Measurements from ENCODE around the gene ARFGEF2. TPM values are rescaled to one million over a fixed set of nuclear protein-coding genes. Genes with fewer than 3 reads are reported as not detected.

Gene ARFGEF2
- total RNA-seq, 1 donor from 2014 or later: 38.9 TPM

DNA sequence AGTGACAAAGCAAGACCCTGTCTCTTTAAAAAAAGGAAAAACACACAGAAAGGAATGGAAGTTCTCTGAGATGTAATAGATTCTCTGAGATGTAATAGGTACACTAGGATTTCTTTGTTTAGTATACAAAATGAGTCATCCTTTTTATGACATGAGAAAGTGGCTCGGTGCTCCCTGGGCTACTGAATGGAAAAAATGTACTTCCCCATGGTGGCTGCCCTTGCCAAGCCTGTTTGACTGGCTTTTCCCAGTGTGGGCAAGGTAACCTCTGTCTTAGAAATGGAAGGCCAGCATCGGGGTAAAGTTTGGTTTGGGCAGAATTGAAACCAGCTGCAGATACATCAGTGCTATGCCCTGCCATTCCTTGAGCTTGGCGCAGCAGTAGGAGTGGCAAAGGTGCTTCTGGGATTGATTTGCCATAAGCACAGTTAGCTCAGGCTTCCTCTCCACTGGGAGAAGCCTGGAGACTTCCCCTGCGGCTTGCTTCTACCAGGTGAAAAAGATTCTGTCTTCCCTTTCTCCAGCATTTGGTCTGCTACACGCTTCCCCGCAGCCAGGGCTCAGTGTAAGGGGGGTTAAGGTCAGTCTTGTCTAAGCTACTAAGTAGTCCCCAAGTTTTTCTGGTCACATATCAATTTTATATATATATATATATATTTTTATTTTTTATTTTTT lies 24.5 kb downstream of the ARFGEF2 start:
- H3K36me3 ChIP-seq (ENCODE audit: control insufficient read depth, insufficient read depth, low read length): peaks cover 3% of the 10 kb centered on the region
- no peak for DNase-seq (ENCODE audit: low read depth)
- H3K27me3 ChIP-seq (ENCODE audit: control insufficient read depth, insufficient read depth, low read length): no peaks in the 10 kb centered on the region
- H3K4me3 ChIP-seq (ENCODE audit: low read depth, low read length): no peak overlapping the region
- TF ChIP-seq, protein P1, sequence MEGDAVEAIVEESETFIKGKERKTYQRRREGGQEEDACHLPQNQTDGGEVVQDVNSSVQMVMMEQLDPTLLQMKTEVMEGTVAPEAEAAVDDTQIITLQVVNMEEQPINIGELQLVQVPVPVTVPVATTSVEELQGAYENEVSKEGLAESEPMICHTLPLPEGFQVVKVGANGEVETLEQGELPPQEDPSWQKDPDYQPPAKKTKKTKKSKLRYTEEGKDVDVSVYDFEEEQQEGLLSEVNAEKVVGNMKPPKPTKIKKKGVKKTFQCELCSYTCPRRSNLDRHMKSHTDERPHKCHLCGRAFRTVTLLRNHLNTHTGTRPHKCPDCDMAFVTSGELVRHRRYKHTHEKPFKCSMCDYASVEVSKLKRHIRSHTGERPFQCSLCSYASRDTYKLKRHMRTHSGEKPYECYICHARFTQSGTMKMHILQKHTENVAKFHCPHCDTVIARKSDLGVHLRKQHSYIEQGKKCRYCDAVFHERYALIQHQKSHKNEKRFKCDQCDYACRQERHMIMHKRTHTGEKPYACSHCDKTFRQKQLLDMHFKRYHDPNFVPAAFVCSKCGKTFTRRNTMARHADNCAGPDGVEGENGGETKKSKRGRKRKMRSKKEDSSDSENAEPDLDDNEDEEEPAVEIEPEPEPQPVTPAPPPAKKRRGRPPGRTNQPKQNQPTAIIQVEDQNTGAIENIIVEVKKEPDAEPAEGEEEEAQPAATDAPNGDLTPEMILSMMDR (IDR thresholded peaks at IDR 0.05; ENCODE audit: insufficient read depth, low read length, poor library complexity, severe bottlenecking): no peak

DNA sequence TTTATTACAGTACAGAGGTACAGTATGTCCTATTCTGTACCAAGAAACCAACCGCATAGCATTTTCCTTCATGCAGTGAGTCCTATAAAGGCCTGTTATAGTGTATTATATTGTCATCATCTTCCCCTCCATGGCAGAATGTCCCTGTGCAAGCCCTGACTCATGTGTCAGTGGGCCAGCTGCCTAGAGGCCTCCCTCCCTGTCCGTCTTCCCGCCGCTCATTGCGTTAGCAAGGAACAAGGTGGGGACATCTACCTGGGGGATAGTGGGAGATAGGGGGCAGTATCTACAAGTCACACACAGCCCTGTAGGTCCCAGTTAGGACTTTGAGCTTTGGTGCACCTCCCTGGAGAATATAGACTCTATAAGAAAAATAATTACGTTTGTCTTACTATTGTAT lies 27.1 kb downstream of the ARFGEF2 start:
- TF ChIP-seq, protein P1 (IDR thresholded peaks at IDR 0.05; ENCODE audit: insufficient read depth, low read length, poor library complexity, severe bottlenecking): no peak
- Histone ChIP-seq H3K36me3 (ENCODE audit: control insufficient read depth, insufficient read depth, low read length) (no peaks in the 10 kb centered on the region), H3K4me3 (ENCODE audit: low read depth, low read length) (no peak overlapping the region), H3K27me3 (ENCODE audit: control insufficient read depth, insufficient read depth, low read length) (no peaks in the 10 kb centered on the region)
- DNase-seq (ENCODE audit: low read depth): no peak

DNA sequence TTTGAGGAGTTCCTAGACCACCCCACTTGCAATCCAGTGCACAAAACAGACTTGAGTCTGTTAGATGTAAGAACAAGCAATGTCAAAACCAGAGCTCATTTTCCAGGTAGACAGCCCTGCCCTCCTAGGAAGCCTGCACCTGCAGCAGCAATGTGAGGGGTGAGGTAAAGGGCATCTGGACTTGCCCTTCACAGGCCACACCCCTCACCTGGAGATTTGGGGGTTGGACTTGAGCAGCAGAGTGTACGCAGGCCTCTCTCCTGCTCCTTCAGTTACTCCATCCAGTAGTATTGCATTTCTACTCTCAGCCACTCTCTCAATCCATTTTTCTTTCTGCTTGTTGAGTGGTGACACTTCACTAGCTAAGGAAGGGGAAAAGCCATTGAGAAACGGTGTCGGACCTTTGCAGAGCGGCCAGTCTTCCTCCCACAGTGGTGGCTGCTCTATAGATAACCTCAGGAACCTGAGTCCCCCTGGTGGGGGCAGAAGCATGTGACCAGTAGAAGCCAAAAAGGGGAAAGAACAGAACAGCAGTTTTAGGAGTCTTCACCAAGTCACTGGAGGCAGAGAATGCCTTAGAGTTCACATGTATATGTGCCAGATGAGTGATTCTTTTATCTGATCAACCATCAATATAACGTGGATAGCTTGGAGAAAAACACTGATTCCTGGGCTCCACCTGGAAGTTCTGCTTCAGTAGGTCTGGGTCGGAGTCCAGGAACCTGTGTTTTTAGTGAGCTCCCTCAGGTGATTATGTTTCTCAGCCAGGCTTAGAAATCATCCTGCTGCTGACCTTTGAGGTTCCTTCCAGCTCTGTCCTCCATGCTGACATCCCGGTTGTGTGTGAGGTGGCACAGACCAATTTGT lies 28.0 kb downstream of the ARFGEF2 start:
- no peak overlapping the region for H3K4me3 ChIP-seq (ENCODE audit: low read depth, low read length)
- TF ChIP-seq, protein P1 (IDR thresholded peaks at IDR 0.05; ENCODE audit: insufficient read depth, low read length, poor library complexity, severe bottlenecking): no peak
- H3K36me3 ChIP-seq (ENCODE audit: control insufficient read depth, insufficient read depth, low read length): no peaks in the 10 kb centered on the region
- DNase-seq (ENCODE audit: low read depth): no peak
- no peaks in the 10 kb centered on the region for H3K27me3 ChIP-seq (ENCODE audit: control insufficient read depth, insufficient read depth, low read length)

DNA sequence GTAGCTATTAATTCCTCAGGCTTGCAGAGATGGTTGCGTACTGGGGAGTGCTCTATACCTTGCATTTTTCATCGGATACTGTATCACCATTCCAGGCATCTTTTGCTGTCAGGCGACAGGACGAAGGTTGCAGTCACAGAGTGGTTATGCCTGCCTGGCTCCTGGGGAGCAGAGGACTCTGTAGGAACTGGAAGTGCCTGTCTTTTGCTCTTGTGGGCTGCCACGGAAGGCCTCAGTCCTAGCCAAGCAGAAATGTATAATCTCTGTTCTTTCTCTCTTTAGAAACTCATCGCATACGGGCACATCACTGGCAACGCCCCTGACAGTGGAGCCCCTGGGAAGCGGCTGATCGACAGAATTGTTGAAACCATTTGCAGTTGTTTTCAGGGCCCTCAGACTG lies 29.5 kb downstream of the ARFGEF2 start:
- no peaks in the 10 kb centered on the region for H3K36me3 ChIP-seq (ENCODE audit: control insufficient read depth, insufficient read depth, low read length)
- TF ChIP-seq, protein P1 (IDR thresholded peaks at IDR 0.05; ENCODE audit: insufficient read depth, low read length, poor library complexity, severe bottlenecking): no peak
- H3K27me3 ChIP-seq (ENCODE audit: control insufficient read depth, insufficient read depth, low read length): no peaks in the 10 kb centered on the region
- H3K4me3 ChIP-seq (ENCODE audit: low read depth, low read length): no peak overlapping the region
- no peak for DNase-seq (ENCODE audit: low read depth)

DNA sequence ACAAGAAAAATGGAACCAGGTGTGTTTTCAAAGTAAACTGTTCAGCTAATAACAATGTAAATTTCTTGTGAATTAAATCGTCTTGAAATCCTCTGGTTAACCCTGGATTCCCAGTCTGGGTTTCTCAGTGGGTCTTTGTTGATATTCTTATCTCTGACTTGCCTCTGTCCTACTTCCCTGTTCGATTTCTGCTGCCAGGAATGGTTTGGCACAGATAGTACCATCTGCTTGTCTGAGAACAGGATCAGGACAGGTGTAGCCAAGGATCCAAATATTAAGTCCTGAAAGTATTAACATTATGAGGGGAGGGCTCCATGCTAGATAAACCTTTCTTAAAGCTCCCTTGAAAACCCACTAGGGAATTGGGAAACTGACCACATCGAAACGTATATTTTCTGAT lies 30.1 kb downstream of the ARFGEF2 start:
- TF ChIP-seq, protein P1 (IDR thresholded peaks at IDR 0.05; ENCODE audit: insufficient read depth, low read length, poor library complexity, severe bottlenecking): no peak
- DNase-seq (ENCODE audit: low read depth): no peak
- no peak overlapping the region for H3K4me3 ChIP-seq (ENCODE audit: low read depth, low read length)
- H3K27me3 ChIP-seq (ENCODE audit: control insufficient read depth, insufficient read depth, low read length): no peaks in the 10 kb centered on the region
- no peaks in the 10 kb centered on the region for H3K36me3 ChIP-seq (ENCODE audit: control insufficient read depth, insufficient read depth, low read length)
